Vagina (tissue), 2 donors: ENCODE results near the gene LAMTOR5.

Experiments used
- POLR2A ChIP-seq, 2 donors: fragments of 450-650 bp; IDR thresholded peaks; one replicate each; pipeline ENCODE4 v1.6.1; 2017; ENCODE audit warnings: antibody characterized with exemption in 2 of 2, mild to moderate bottlenecking in 2 of 2, moderate library complexity in 2 of 2
- TF ChIP-seq, protein P1 (sequence below), 3 experiments: fragments of 450-650 bp in 2 of 3; fragments of 200-600 bp in 1 of 3; sonication (generic) in 1 of 3; IDR thresholded peaks; one replicate each; pipeline ENCODE4 v1.5.1; 2017 to 2019; ENCODE audit warnings: antibody characterized with exemption in 3 of 3, mild to moderate bottlenecking in 2 of 3, moderate library complexity in 2 of 3

DNA sequence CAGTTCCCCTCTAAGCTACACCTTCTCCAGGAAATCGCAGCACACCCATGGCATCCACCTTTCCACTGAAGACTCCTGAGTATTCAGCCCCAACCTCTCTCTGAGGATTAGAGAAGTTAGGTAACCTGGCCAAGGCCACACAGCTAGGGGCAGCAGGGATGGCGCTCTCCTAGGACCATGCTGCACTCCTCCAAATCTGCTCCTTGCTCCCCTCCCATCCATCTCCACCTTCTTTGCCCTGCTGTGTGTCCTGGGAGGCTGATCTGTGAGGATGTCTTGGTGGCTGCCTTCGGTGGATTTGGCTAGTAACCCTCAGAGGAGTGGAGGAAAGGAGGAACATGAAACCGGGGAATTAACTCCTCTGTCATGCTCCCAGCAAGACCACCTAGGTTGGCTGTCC, 23.4 kb upstream of the LAMTOR5 start:
- TF ChIP-seq, protein P1, sequence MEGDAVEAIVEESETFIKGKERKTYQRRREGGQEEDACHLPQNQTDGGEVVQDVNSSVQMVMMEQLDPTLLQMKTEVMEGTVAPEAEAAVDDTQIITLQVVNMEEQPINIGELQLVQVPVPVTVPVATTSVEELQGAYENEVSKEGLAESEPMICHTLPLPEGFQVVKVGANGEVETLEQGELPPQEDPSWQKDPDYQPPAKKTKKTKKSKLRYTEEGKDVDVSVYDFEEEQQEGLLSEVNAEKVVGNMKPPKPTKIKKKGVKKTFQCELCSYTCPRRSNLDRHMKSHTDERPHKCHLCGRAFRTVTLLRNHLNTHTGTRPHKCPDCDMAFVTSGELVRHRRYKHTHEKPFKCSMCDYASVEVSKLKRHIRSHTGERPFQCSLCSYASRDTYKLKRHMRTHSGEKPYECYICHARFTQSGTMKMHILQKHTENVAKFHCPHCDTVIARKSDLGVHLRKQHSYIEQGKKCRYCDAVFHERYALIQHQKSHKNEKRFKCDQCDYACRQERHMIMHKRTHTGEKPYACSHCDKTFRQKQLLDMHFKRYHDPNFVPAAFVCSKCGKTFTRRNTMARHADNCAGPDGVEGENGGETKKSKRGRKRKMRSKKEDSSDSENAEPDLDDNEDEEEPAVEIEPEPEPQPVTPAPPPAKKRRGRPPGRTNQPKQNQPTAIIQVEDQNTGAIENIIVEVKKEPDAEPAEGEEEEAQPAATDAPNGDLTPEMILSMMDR (IDR thresholded peaks at IDR 0.05) = no peak
- no peak for TF ChIP-seq POLR2A (IDR thresholded peaks at IDR 0.05)
